H1 (cell line): ENCODE data around the gene COL5A1. TPM values are rescaled to one million over a fixed set of nuclear protein-coding genes. Genes with fewer than 3 reads are reported as not detected.

ENCODE experiments used
- CTCF ChIA-PET: fragments of 300-600 bp; sonication (Branson Sonifier 250); formaldehyde crosslinking; loops from one replicate; lab custom pipeline; 2021; ENCODE audit not compliant: partially characterized antibody; lab: Charles Lee
- POLR2A ChIA-PET: fragments of 300-600 bp; sonication (Branson Sonifier 250); formaldehyde crosslinking; loops from one replicate; lab custom pipeline; 2021; ENCODE audit warnings: inconsistent platforms; ENCODE audit not compliant: partially characterized antibody; lab: Charles Lee
- DNase-seq, 2 experiments: peaks; one replicate each; pipeline versions ENCODE4 v3.0.0 to v3.0.0-alpha.2; 2010 to 2022; ENCODE audit warnings: low spot score in 2 of 2, low read depth in 1 of 2, mixed read lengths in 1 of 2
- FAIRE-seq: peaks from 2 replicates; lab custom pipeline; 2011; peaks lifted over from hg19 to GRCh38; lab: Jason Lieb, UNC
- H2AFZ ChIP-seq: 2 replicates; pipeline ENCODE4 v1.8.1; 2012; ENCODE audit warnings: low read length, inconsistent platforms
- H2AK5ac ChIP-seq: 2 replicates; pipeline ENCODE4 v1.6.1; 2013; ENCODE audit warnings: low read depth, low read length
- H2BK120ac ChIP-seq: replicated peaks from 2 replicates; pipeline ENCODE3; 2013; ENCODE audit warnings: low read depth, low read length, inconsistent platforms
- H2BK12ac ChIP-seq: 2 replicates; pipeline ENCODE4 v1.6.1; 2013; ENCODE audit warnings: low read depth, low read length
- H2BK15ac ChIP-seq: 2 replicates; pipeline ENCODE4 v1.6.1; 2013; ENCODE audit warnings: low read length
- H2BK20ac ChIP-seq: 2 replicates; pipeline ENCODE4 v1.6.1; 2013; ENCODE audit warnings: low read length
- H2BK5ac ChIP-seq: 2 replicates; pipeline ENCODE4 v1.6.1; 2013; ENCODE audit warnings: low read depth, low read length
- H3K14ac ChIP-seq: 2 replicates; pipeline ENCODE4 v1.6.1; 2013; ENCODE audit warnings: inconsistent platforms; ENCODE audit not compliant: insufficient read length
- H3K18ac ChIP-seq: 2 replicates; pipeline ENCODE4 v1.6.1; 2013; ENCODE audit warnings: low read length; ENCODE audit errors: extremely low read depth
- H3K23ac ChIP-seq: 2 replicates; pipeline ENCODE4 v1.6.1; 2013; ENCODE audit warnings: inconsistent platforms; ENCODE audit not compliant: insufficient read length
- H3K23me2 ChIP-seq: 2 replicates; pipeline ENCODE4 v1.6.1; 2013; ENCODE audit warnings: low read depth, low read length
- H3K27ac ChIP-seq: 2 replicates; pipeline ENCODE4 v1.6.1; 2011; ENCODE audit warnings: low read depth, low read length, inconsistent platforms
- H3K27me3 ChIP-seq, 4 experiments: replicated peaks in 1 of 4; 1 replicate in 1 of 4; 2 replicates in 3 of 4; pipeline versions ENCODE4 v1.6.1 to v1.8.1; 2011 to 2013; ENCODE audit warnings: low read length in 3 of 4, mild to moderate bottlenecking in 3 of 4, inconsistent platforms in 2 of 4, mixed read lengths in 2 of 4, moderate library complexity in 1 of 4; ENCODE audit not compliant: control insufficient read depth in 3 of 4, insufficient read depth in 3 of 4; ENCODE audit errors: extremely low read depth in 1 of 4
- H3K36me3 ChIP-seq, 4 experiments: 2 replicates each; pipeline versions ENCODE4 v1.6.1 to v1.8.1; 2011 to 2013; ENCODE audit warnings: mild to moderate bottlenecking in 4 of 4, low read length in 3 of 4, moderate library complexity in 2 of 4, control low read depth in 1 of 4, inconsistent platforms in 1 of 4; ENCODE audit not compliant: insufficient read depth in 4 of 4, control insufficient read depth in 2 of 4
- H3K4ac ChIP-seq: replicated peaks from 2 replicates; pipeline ENCODE3; 2013; ENCODE audit warnings: low read length, low read depth, mixed read lengths, inconsistent platforms; ENCODE audit not compliant: insufficient read length
- H3K4me1 ChIP-seq, 4 experiments: replicated peaks in 1 of 4; 1 replicate in 1 of 4; 2 replicates in 3 of 4; pipeline versions ENCODE4 v1.6.1 to v1.8.1; 2011 to 2013; ENCODE audit warnings: low read length in 3 of 4, inconsistent platforms in 2 of 4, mixed read lengths in 1 of 4; ENCODE audit not compliant: insufficient read depth in 4 of 4, control insufficient read depth in 3 of 4
- H3K4me2 ChIP-seq, 2 experiments: 2 replicates each; pipeline versions ENCODE4 v1.6.1 to v1.8.1; 2011 to 2013; ENCODE audit warnings: low read depth in 2 of 2, low read length in 2 of 2, control low read depth in 1 of 2, inconsistent platforms in 1 of 2, mild to moderate bottlenecking in 1 of 2; ENCODE audit not compliant: insufficient read depth in 1 of 2
- H3K4me3 ChIP-seq, 4 experiments: fragments of 200-600, 300-600 bp in 1 of 4; sonication (generic), shearing (Covaris generic), sonication (Bioruptor Twin) in 1 of 4; 2 replicates each; pipeline versions ENCODE4 v1.5.1 to v1.8.1; 2011 to 2016; ENCODE audit warnings: low read length in 4 of 4, low read depth in 3 of 4, control low read depth in 2 of 4, inconsistent platforms in 2 of 4, mild to moderate bottlenecking in 2 of 4, mixed read lengths in 1 of 4, moderate library complexity in 1 of 4; ENCODE audit not compliant: insufficient read depth in 2 of 4; ENCODE audit errors: extremely low read depth in 1 of 4
- H3K56ac ChIP-seq: replicated peaks from 2 replicates; pipeline ENCODE3; 2013; ENCODE audit warnings: low read depth, mild to moderate bottlenecking, mixed read lengths, low read length, inconsistent platforms; ENCODE audit not compliant: insufficient read length
- H3K79me1 ChIP-seq: 2 replicates; pipeline ENCODE4 v1.6.1; 2013; ENCODE audit warnings: low read depth, low read length, control low read depth
- H3K79me2 ChIP-seq, 2 experiments: 2 replicates each; pipeline versions ENCODE4 v1.6.1 to v1.8.1; 2012 to 2013; ENCODE audit warnings: low read length in 2 of 2, mild to moderate bottlenecking in 2 of 2, inconsistent platforms in 1 of 2; ENCODE audit not compliant: insufficient read depth in 2 of 2, control insufficient read depth in 1 of 2
- H3K9ac ChIP-seq, 4 experiments: replicated peaks in 1 of 4; 1 replicate in 1 of 4; 2 replicates in 3 of 4; pipeline versions ENCODE4 v1.6.1 to v1.8.1; 2011 to 2013; ENCODE audit warnings: low read depth in 3 of 4, low read length in 3 of 4, control low read depth in 2 of 4, mild to moderate bottlenecking in 2 of 4, moderate library complexity in 2 of 4, inconsistent platforms in 1 of 4; ENCODE audit errors: extremely low read depth in 1 of 4
- H3K9me3 ChIP-seq, 2 experiments: 2 replicates each; pipeline versions ENCODE4 v1.6.1 to v1.8.1; 2012 to 2013; ENCODE audit warnings: mild to moderate bottlenecking in 2 of 2, moderate library complexity in 2 of 2, control low read depth in 1 of 2, inconsistent platforms in 1 of 2, low read depth in 1 of 2, low read length in 1 of 2, mixed read lengths in 1 of 2; ENCODE audit not compliant: insufficient read depth in 2 of 2
- H4K20me1 ChIP-seq, 2 experiments: replicated peaks in 1 of 2; 2 replicates each; pipeline versions ENCODE3 to v1.8.1; 2011 to 2013; ENCODE audit warnings: inconsistent platforms in 2 of 2, low read length in 2 of 2, mild to moderate bottlenecking in 1 of 2; ENCODE audit not compliant: insufficient read depth in 2 of 2, control insufficient read depth in 1 of 2
- H4K5ac ChIP-seq: 2 replicates; pipeline ENCODE4 v1.6.1; 2013; ENCODE audit warnings: low read length, low read depth, mixed read lengths, inconsistent platforms; ENCODE audit not compliant: insufficient read length
- H4K8ac ChIP-seq: 2 replicates; pipeline ENCODE4 v1.8.0; 2013; ENCODE audit warnings: mild to moderate bottlenecking, moderate library complexity, low read length, inconsistent platforms; ENCODE audit not compliant: insufficient read depth; ENCODE audit errors: extremely low read depth
- H4K91ac ChIP-seq: replicated peaks from 2 replicates; pipeline ENCODE3; 2013; ENCODE audit warnings: low read length, mixed read lengths, inconsistent platforms; ENCODE audit not compliant: insufficient read length
- FOSL1 ChIP-seq: IDR thresholded peaks from 2 replicates; pipeline ENCODE4 v1.6.1; 2011; ENCODE audit warnings: mild to moderate bottlenecking, low read depth, low read length, moderate library complexity; ENCODE audit not compliant: insufficient read depth
- MAFK ChIP-seq: IDR thresholded peaks from 2 replicates; pipeline ENCODE4 v1.6.1; 2012; ENCODE audit warnings: low read depth, mild to moderate bottlenecking, improper control_type of control experiment, low read length
- PHF8 ChIP-seq: fragments of 200-600 bp; sonication (generic); conservative IDR thresholded peaks from 2 replicates; pipeline ENCODE4 v1.7.1; 2012; ENCODE audit warnings: low read depth, mild to moderate bottlenecking, inconsistent platforms, low read length, moderate library complexity
- RAD21 ChIP-seq, 2 experiments: IDR thresholded peaks in 1 of 2; conservative IDR thresholded peaks in 1 of 2; 2 replicates each; pipeline ENCODE4 v1.6.1; 2011; ENCODE audit warnings: low read depth in 2 of 2, low read length in 2 of 2, improper control_type of control experiment in 1 of 2, inconsistent platforms in 1 of 2, mild to moderate bottlenecking in 1 of 2, moderate library complexity in 1 of 2
- TAF1 ChIP-seq: IDR thresholded peaks from 2 replicates; pipeline ENCODE4 v1.6.1; 2011; ENCODE audit warnings: mild to moderate bottlenecking, low read depth, low read length
- YY1 ChIP-seq: IDR thresholded peaks from 2 replicates; pipeline ENCODE4 v1.6.1; 2011; ENCODE audit warnings: low read depth, mild to moderate bottlenecking, low read length
- WGBS, 2 experiments: shearing (Covaris generic) in 1 of 2; methylation state at CpG; one replicate each; pipeline versions ENCODE4 v1.1.6 to v1.1.7; 2013 to 2015; ENCODE audit warnings: low lambda C conversion rate in 2 of 2, mixed read lengths in 2 of 2, inconsistent platforms in 1 of 2, low coverage in 1 of 2, missing lambda C conversion rate in 1 of 2; ENCODE audit not compliant: insufficient replicate concordance in 2 of 2, insufficient coverage in 1 of 2, insufficient read length in 1 of 2; ENCODE audit errors: extremely low coverage in 1 of 2, missing lambda C conversion rate in 1 of 2; 5-methylcytosine and 5-hydroxymethylcytosine counted together
- polyA plus RNA-seq, 7 experiments: library from polyadenylated mRNA; depleted of rRNA in 3 of 7; stranded (reverse) in 5 of 7; unstranded in 2 of 7; fragments of >200 nt in 5 of 7; fragments of 200-250 nt in 2 of 7; gene quantifications; 1 replicate in 5 of 7; 2 replicates in 1 of 7; 4 replicates in 1 of 7; pipeline versions ENCODE4 v1.2.1 to v1.2.3, GENCODE V29; 2011 to 2013; ENCODE audit warnings: missing spikeins in 2 of 7, mixed read lengths in 2 of 7
- total RNA-seq: library from RNA; stranded (reverse); fragmentation: NEBNext Ultra II Directional; extraction: Animal tissue kit (Norgen Biotek cat#: 25700); gene quantifications from 2 replicates; pipeline ENCODE4 v1.2.1, GENCODE V29; 2021
- TF ChIP-seq, protein P1 (sequence below): IDR thresholded peaks from 2 replicates; pipeline ENCODE4 v1.6.1; 2011; ENCODE audit warnings: low read depth, mild to moderate bottlenecking, low read length; ENCODE audit not compliant: insufficient read depth
- TF ChIP-seq, protein P2 (sequence below): IDR thresholded peaks from 2 replicates; pipeline ENCODE4 v1.6.1; 2012; ENCODE audit warnings: inconsistent platforms
- TF ChIP-seq, protein P3 (sequence below), 3 experiments: IDR thresholded peaks; 1 replicate in 2 of 3; 2 replicates in 1 of 3; pipeline versions ENCODE4 v1.5.1 to v1.6.1; 2011; ENCODE audit warnings: low read length in 3 of 3, mild to moderate bottlenecking in 3 of 3, inconsistent platforms in 2 of 3, low read depth in 1 of 3, moderate library complexity in 1 of 3; ENCODE audit not compliant: insufficient read depth in 1 of 3; ENCODE audit errors: control extremely low read depth in 1 of 3

COL5A1 gene
- total and polyA plus RNA-seq, 2 of the 8 experiments (the other 6 are each of a cell fraction or from before 2014, with no cell fraction given): 3.8 to 12.0 TPM

DNA sequence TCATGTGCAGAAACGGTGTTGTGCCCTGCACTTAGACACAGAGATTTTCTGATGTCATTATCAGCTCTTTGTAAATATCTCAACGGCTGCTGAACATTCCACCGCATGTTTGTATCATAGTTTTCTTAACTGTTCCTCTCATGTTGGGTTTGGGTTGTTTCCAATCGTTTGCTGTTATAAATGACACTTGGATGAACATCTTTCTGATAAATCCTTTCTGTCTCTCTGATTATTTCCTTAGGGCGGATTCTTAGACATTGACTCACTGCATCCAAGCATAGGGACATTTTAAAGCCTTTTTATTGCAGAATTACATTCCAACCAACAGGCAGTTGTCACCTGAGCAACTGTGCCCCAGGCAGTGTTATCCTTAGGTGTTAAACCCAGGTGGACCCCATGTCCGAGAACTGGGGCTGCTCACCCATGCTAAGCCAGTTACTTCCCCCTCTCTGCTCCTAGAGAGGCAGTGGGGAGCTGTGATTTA lies 28.5 kb downstream of the COL5A1 start:
- FAIRE-seq: no peak
- no peak overlapping the region for H3K14ac ChIP-seq
- no peak overlapping the region for H3K4me3 ChIP-seq
- no peak overlapping the region for H2BK5ac ChIP-seq
- H3K23ac ChIP-seq: no peak overlapping the region
- H2BK20ac ChIP-seq: no peak overlapping the region
- no peaks in the 10 kb centered on the region for H3K36me3 ChIP-seq
- POLR2A ChIA-PET: no interaction called here
- no peaks in the 10 kb centered on the region for H3K27me3 ChIP-seq
- no peak overlapping the region for H3K9ac ChIP-seq
- H4K5ac ChIP-seq: no peak overlapping the region
- H4K91ac ChIP-seq: no peak overlapping the region
- no peak overlapping the region for H2BK12ac ChIP-seq
- H2BK15ac ChIP-seq: no peak overlapping the region
- no peaks in the 10 kb centered on the region for H3K9me3 ChIP-seq
- no peak overlapping the region for H4K8ac ChIP-seq
- no peaks in the 10 kb centered on the region; a peak in 1 of 7 replicates for H3K4me1 ChIP-seq
- no peak overlapping the region for H3K18ac ChIP-seq
- whole genome bisulfite sequencing, 2 experiments: 86% methylated on average over 6 of the region's 6 CpGs; no CpG with 5 or more reads in 1 of the 2 experiments
- no peak overlapping the region for H2BK120ac ChIP-seq
- H2AFZ ChIP-seq: no peak overlapping the region
- no peaks in the 10 kb centered on the region for H3K79me1 ChIP-seq
- no peak for DNase-seq
- H3K4me2 ChIP-seq: no peak overlapping the region
- H2AK5ac ChIP-seq: no peak overlapping the region
- H3K79me2 ChIP-seq: no peaks in the 10 kb centered on the region
- H3K27ac ChIP-seq: no peak overlapping the region
- no peak overlapping the region for H3K56ac ChIP-seq
- peaks cover 5% of the 10 kb centered on the region; the same call in 1 of the 2 replicates for H3K23me2 ChIP-seq
- H4K20me1 ChIP-seq: peaks cover 0 to 2% of the 10 kb centered on the region in 2 experiments
- no peak overlapping the region for H3K4ac ChIP-seq
- CTCF ChIA-PET: interaction anchor here (1.2 to 3.0 kb wide), 4 partner anchors 9 to 221 kb away, joined by 3 to 31 read pairs (median 16); no protein-coding TSS in a partner anchor
- TF ChIP-seq, protein P1, sequence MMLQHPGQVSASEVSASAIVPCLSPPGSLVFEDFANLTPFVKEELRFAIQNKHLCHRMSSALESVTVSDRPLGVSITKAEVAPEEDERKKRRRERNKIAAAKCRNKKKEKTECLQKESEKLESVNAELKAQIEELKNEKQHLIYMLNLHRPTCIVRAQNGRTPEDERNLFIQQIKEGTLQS: no peak
- TF ChIP-seq MAFK: no peak
- no peak for TF ChIP-seq FOSL1
- TF ChIP-seq, protein P2, sequence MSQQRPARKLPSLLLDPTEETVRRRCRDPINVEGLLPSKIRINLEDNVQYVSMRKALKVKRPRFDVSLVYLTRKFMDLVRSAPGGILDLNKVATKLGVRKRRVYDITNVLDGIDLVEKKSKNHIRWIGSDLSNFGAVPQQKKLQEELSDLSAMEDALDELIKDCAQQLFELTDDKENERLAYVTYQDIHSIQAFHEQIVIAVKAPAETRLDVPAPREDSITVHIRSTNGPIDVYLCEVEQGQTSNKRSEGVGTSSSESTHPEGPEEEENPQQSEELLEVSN: no peak
- no peak for TF ChIP-seq PHF8
- TF ChIP-seq RAD21 (IDR thresholded peaks at IDR 0.05 in 1 of 2, conservative IDR thresholded peaks at IDR 0.05 in 1 of 2; ENCODE audit: low read depth in 2 of 2, low read length in 2 of 2): no peak
- no peak for TF ChIP-seq YY1
- TF ChIP-seq, protein P3, sequence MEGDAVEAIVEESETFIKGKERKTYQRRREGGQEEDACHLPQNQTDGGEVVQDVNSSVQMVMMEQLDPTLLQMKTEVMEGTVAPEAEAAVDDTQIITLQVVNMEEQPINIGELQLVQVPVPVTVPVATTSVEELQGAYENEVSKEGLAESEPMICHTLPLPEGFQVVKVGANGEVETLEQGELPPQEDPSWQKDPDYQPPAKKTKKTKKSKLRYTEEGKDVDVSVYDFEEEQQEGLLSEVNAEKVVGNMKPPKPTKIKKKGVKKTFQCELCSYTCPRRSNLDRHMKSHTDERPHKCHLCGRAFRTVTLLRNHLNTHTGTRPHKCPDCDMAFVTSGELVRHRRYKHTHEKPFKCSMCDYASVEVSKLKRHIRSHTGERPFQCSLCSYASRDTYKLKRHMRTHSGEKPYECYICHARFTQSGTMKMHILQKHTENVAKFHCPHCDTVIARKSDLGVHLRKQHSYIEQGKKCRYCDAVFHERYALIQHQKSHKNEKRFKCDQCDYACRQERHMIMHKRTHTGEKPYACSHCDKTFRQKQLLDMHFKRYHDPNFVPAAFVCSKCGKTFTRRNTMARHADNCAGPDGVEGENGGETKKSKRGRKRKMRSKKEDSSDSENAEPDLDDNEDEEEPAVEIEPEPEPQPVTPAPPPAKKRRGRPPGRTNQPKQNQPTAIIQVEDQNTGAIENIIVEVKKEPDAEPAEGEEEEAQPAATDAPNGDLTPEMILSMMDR (IDR thresholded peaks at IDR 0.05; ENCODE audit: control extremely low read depth in 1 of 3, insufficient read depth in 1 of 3, low read depth in 1 of 3, low read length in 3 of 3): no peak
- no peak for TF ChIP-seq TAF1
